ENCODE measurements around the gene UBN2.

- TF ChIP-seq CTCF (IDR thresholded peaks at IDR 0.05) (no peak), EP300 (IDR thresholded peaks at IDR 0.05) (no peak)
These were observed 1.0 kb upstream of the UBN2 start for GRCh38 chr7:139230023-139230422.
